Measurements from ENCODE around the gene TREX2. TPM values are rescaled to one million over a fixed set of nuclear protein-coding genes. Genes with fewer than 3 reads are reported as not detected.

The TREX2 gene
- total and polyA plus RNA-seq, 11 donors, result 0.22 to 0.48 (median 0.29) TPM; not detected in 3

GRCh38 chrX:153434801-153435200, 11.1 kb downstream of the TREX2 start:
- Histone ChIP-seq H3K27me3 (peaks cover 0 to 23% (median 0%) of the 10 kb centered on the region in 9 donors), H3K4me3 (no peak overlapping the region), H3K27ac (no peak overlapping the region), H3K9me3 (peaks cover 0 to 11% (median 0%) of the 10 kb centered on the region in 12 donors), H3K4me1 (no peaks in the 10 kb centered on the region), H3K36me3 (no peaks in the 10 kb centered on the region)
- 82 to 94% (median 86%) methylated on average over 8 of the region's 8 CpGs for WGBS, 4 donors
- DNase-seq (no peak), ATAC-seq (no peak)
- TF ChIP-seq POLR2A (IDR thresholded peaks at IDR 0.05) (no peak), CTCF (IDR thresholded peaks at IDR 0.05) (no peak)
- intact Hi-C loops (cut with DNase I), result loop anchor here in 2 of 10 donors (5.0 to 10.0 kb wide), 2 partner anchors 400 to 402 kb away; no protein-coding TSS in a partner anchor

GRCh38 chrX:153433781-153434285, 12.0 kb downstream of the TREX2 start:
- TF ChIP-seq POLR2A (IDR thresholded peaks at IDR 0.05), result no peak
- no peak for TF ChIP-seq CTCF (IDR thresholded peaks at IDR 0.05)
- intact Hi-C loops (cut with DNase I), result loop anchor here in 1 of 10 donors (10.0 kb wide), 1 partner anchor 399 kb away; no protein-coding TSS in a partner anchor
- 87 to 91% (median 91%) methylated on average over 8 to 17 of the region's 17 CpGs for WGBS, 4 donors

GRCh38 chrX:153433161-153433680, 12.6 kb downstream of the TREX2 start:
- Histone ChIP-seq H3K36me3 (no peaks in the 10 kb centered on the region), H3K4me3 (no peak overlapping the region), H3K27ac (no peak overlapping the region), H3K27me3 (peaks cover 0 to 20% (median 0%) of the 10 kb centered on the region in 9 donors), H3K4me1 (no peaks in the 10 kb centered on the region), H3K9me3 (peaks cover 0 to 11% (median 0%) of the 10 kb centered on the region in 12 donors)
- 75 to 81% (median 77%) methylated on average over 7 to 12 of the region's 12 CpGs for WGBS, 4 donors
- intact Hi-C loops (cut with DNase I), result loop anchor here in 1 of 10 donors (10.0 kb wide), 1 partner anchor 398 kb away; no protein-coding TSS in a partner anchor
- TF ChIP-seq CTCF (IDR thresholded peaks at IDR 0.05) (no peak), POLR2A (IDR thresholded peaks at IDR 0.05) (no peak)
- DNase-seq (no peak), ATAC-seq (no peak)

More at GRCh38 chrX:153433781-153434285, 12.0 kb downstream of the TREX2 start:
- ATAC-seq, result no peak
- H3K36me3 ChIP-seq, result no peaks in the 10 kb centered on the region
- no peak for DNase-seq
- H3K4me3 ChIP-seq, result no peak overlapping the region
- peaks cover 0 to 11% (median 0%) of the 10 kb centered on the region in 12 donors for H3K9me3 ChIP-seq
- H3K27ac ChIP-seq, result no peak overlapping the region
- H3K27me3 ChIP-seq, result peaks cover 0 to 23% (median 0%) of the 10 kb centered on the region in 9 donors
- H3K4me1 ChIP-seq, result no peaks in the 10 kb centered on the region

GRCh38 chrX:153430796-153431195, 15.1 kb downstream of the TREX2 start:
- intact Hi-C loops (cut with DNase I), result loop anchor here in 1 of 10 donors (10.0 kb wide), 1 partner anchor 396 kb away; no protein-coding TSS in a partner anchor
- TF ChIP-seq POLR2A (IDR thresholded peaks at IDR 0.05), result no peak

More at GRCh38 chrX:153430796-153431195, 15.1 kb downstream of the TREX2 start:
- no peak for DNase-seq
- H3K27ac ChIP-seq, result no peak overlapping the region
- H3K27me3 ChIP-seq, result peaks cover 0 to 6% (median 0%) of the 10 kb centered on the region in 9 donors
- H3K4me1 ChIP-seq, result no peaks in the 10 kb centered on the region
- no peaks in the 10 kb centered on the region for H3K36me3 ChIP-seq
- ATAC-seq, result no peak
- peaks cover 0 to 11% (median 0%) of the 10 kb centered on the region in 12 donors for H3K9me3 ChIP-seq
- 85 to 91% (median 89%) methylated on average over 6 of the region's 6 CpGs for WGBS, 4 donors
- no peak overlapping the region for H3K4me3 ChIP-seq

All from heart left ventricle (tissue), 16 donors.